GM19372 (cell line): ENCODE results near the gene BBS5.
"Not testable (repeated sequence)": the region's sequence is repeated elsewhere in the genome, so short reads cannot be mapped to it uniquely, and the experiment has no call there.

Experiments used
- ATAC-seq: cut with Tn5 transposase; IDR thresholded peaks from one replicate; pipeline ENCODE4 v1.9.1; 2021; ENCODE audit warnings: mild to moderate bottlenecking, low read depth, moderate library complexity; ENCODE audit not compliant: unreplicated experiment

The BBS5 gene

DNA sequence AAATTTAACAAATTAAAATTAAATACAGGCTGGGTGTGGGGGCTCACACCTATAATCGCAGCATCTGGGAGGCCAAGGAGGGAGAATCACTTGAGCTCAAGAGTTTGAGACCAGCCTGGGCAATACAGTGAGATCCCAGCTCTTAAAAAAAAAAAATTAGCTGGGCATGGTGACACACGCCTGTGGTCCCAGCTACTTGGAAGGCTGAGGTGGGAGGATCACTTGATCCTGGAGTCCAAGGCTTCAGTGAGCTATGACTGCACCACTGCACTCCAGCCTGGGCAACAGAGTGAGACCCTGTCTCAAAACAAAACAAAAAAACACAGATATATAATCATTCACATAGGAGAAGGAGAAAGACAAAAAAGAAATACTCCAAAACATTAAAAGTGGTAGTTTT lies 60.2 kb downstream of the BBS5 start:
- not testable (repeated sequence) for ATAC-seq

DNA sequence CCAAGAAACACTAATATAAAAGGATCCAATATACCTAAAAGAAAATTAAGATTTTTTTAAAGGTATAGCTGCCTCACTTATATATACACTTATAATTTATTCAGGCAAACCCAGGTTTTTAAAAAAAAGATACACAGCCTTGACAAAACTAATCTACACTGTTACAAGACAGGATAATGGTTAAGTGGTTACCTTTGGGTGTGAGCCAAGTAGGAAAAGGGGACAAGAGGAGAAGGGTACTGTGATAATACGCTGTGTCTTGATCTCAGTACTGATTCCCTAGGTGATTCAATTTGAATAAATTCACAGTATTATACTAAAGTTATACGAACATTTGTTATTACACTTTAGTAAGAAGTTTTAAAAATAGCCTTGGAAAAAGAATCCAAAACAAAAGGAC lies 60.9 kb downstream of the BBS5 start:
- ATAC-seq, result no peak

DNA sequence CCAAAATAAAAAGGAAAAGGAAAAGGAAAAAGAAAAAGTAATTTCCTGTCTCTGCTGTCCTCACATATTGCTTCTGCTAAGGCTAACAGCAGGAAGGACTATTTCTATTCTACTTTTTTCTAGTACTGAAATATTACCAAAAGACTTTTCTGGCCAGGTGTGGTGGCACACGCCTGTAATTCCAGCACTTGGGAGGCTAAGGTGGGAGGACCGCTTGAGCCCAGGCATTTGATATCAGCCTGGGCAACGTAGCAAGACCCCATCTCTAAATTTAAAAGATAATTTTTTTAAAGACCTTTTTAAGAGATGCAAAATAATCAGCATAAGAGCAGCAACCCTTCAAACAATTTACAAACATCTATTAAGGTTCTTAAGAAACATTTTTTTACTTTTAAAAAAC lies 63.1 kb downstream of the BBS5 start:
- ATAC-seq, result no peak

DNA sequence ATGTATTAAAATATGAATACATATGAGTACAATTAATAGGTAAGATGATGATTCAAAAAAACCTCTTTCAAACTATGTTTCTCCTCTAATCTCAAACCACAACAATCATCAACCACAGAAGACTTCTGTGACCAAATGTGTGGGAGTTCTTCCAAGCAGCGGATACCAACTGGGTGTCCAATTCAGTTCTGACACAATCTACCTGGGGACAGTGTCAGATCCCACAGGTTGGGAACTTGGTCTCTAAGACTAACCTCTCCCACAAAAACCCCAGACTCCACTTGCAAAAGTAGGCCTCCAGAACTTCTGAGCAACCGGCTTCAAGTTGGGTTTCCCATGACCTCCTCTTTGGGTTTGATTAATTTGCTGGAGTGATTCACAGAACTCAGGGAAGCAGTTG lies 67.5 kb downstream of the BBS5 start:
- ATAC-seq, result no peak
